Measurements from ENCODE around the gene PLXNA4.
"Not testable (repeated sequence)": the region's sequence is repeated elsewhere in the genome, so short reads cannot be mapped to it uniquely, and the experiment has no call there.

Gene PLXNA4

DNA sequence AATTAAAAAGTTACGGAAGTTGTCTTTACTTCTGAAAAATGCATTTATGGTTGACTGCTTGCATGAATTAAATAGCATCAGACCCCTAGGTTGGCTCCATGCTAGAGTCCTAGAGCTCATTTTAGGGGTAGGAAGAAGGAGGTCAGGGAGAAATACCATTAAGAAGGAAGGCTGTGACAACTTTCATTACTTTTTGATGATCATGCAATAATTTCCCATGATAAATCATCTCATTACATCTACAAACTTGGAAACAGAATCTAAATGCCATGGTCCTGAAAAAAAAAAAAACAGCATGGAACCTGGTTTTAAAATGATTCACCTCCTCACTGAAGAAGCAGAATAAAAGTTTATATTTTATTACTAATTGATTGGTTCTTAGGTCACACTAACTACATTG lies 20.3 kb upstream of the PLXNA4 start:
- peaks cover 21% of the 10 kb centered on the region for H3K27me3 ChIP-seq (ENCODE audit: low read depth, low read length)
- no peak for TF ChIP-seq EZH2phosphoT487 (IDR thresholded peaks at IDR 0.05; ENCODE audit: low read depth)
- TF ChIP-seq, protein P1, sequence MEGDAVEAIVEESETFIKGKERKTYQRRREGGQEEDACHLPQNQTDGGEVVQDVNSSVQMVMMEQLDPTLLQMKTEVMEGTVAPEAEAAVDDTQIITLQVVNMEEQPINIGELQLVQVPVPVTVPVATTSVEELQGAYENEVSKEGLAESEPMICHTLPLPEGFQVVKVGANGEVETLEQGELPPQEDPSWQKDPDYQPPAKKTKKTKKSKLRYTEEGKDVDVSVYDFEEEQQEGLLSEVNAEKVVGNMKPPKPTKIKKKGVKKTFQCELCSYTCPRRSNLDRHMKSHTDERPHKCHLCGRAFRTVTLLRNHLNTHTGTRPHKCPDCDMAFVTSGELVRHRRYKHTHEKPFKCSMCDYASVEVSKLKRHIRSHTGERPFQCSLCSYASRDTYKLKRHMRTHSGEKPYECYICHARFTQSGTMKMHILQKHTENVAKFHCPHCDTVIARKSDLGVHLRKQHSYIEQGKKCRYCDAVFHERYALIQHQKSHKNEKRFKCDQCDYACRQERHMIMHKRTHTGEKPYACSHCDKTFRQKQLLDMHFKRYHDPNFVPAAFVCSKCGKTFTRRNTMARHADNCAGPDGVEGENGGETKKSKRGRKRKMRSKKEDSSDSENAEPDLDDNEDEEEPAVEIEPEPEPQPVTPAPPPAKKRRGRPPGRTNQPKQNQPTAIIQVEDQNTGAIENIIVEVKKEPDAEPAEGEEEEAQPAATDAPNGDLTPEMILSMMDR (IDR thresholded peaks at IDR 0.05; ENCODE audit: low read depth, low read length), result no peak
- no peaks in the 10 kb centered on the region for H3K9me3 ChIP-seq (ENCODE audit: insufficient read depth, low read length)
- no peak overlapping the region for H3K27ac ChIP-seq (ENCODE audit: low read length)
- no peaks in the 10 kb centered on the region for H3K4me1 ChIP-seq (ENCODE audit: low read length)
- no peaks in the 10 kb centered on the region for H3K36me3 ChIP-seq (replicated peaks; ENCODE audit: low read depth, low read length)
- H2AFZ ChIP-seq (ENCODE audit: low read depth, low read length), result no peak overlapping the region
- H3K9ac ChIP-seq (ENCODE audit: low read length), result no peak overlapping the region
- no peak overlapping the region for H3K4me3 ChIP-seq (ENCODE audit: low read length)
- no peaks in the 10 kb centered on the region for H4K20me1 ChIP-seq (ENCODE audit: insufficient read depth, low read length)
- no peaks in the 10 kb centered on the region for H3K79me2 ChIP-seq (ENCODE audit: low read length)
- no peak overlapping the region for H3K4me2 ChIP-seq (ENCODE audit: low read length)

DNA sequence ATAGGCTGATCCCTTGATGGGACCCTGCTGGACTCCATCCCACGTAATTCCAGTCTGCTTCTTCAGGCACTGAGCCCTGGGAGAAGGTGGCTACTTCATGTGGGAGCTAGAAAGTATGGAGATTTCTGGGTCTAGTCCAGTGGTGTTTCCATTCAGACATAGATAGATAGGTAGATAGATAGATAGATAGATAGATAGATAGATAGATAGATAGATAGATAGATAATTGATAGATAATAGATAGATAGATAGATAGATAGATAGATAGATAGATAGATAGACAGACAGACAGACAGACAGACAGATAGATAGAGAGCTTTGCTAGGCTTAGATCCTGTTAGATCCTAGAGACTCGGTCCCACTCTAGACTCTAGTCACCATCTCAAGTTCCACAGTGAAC lies 18.5 kb upstream of the PLXNA4 start:
- not testable (repeated sequence) for H3K9me3 ChIP-seq (ENCODE audit: insufficient read depth, low read length); H3K27ac ChIP-seq (ENCODE audit: low read length); H3K4me3 ChIP-seq (ENCODE audit: low read length); H3K4me1 ChIP-seq (ENCODE audit: low read length); H3K79me2 ChIP-seq (ENCODE audit: low read length); H2AFZ ChIP-seq (ENCODE audit: low read depth, low read length); H3K4me2 ChIP-seq (ENCODE audit: low read length); H3K9ac ChIP-seq (ENCODE audit: low read length); H4K20me1 ChIP-seq (ENCODE audit: insufficient read depth, low read length); H3K36me3 ChIP-seq (replicated peaks; ENCODE audit: low read depth, low read length)
- H3K27me3 ChIP-seq (ENCODE audit: low read depth, low read length), result peaks cover 20% of the 10 kb centered on the region

DNA sequence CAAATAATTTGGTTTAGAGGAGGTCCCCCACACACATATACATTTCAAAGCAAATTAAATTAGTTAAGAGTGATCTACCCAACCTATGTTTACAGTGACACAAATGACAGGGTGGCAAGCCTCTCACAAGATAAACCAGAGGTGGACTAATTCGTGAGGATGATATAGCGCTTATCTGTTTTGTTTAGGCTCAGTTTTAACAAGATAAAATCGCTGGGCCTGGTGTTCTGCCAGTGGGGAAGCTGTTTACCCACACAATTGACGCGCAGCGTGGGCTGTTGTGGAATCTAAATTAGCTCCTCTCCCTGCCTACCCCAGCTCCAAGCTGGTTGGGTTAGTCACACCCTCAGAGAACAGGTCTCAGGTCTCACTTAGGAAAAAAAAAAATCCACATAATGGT lies 16.7 kb upstream of the PLXNA4 start:
- H4K20me1 ChIP-seq (ENCODE audit: insufficient read depth, low read length), result no peaks in the 10 kb centered on the region
- H3K4me2 ChIP-seq (ENCODE audit: low read length), result no peak overlapping the region
- no peaks in the 10 kb centered on the region for H3K36me3 ChIP-seq (replicated peaks; ENCODE audit: low read depth, low read length)
- H3K9ac ChIP-seq (ENCODE audit: low read length), result no peak overlapping the region
- no peaks in the 10 kb centered on the region for H3K79me2 ChIP-seq (ENCODE audit: low read length)
- H3K27me3 ChIP-seq (ENCODE audit: low read depth, low read length), result peaks cover 29% of the 10 kb centered on the region
- no peak overlapping the region for H3K27ac ChIP-seq (ENCODE audit: low read length)
- TF ChIP-seq, protein P1 (IDR thresholded peaks at IDR 0.05; ENCODE audit: low read depth, low read length), result no peak
- no peak for TF ChIP-seq EZH2phosphoT487 (IDR thresholded peaks at IDR 0.05; ENCODE audit: low read depth)
- no peaks in the 10 kb centered on the region for H3K9me3 ChIP-seq (ENCODE audit: insufficient read depth, low read length)
- H2AFZ ChIP-seq (ENCODE audit: low read depth, low read length), result no peak overlapping the region
- H3K4me1 ChIP-seq (ENCODE audit: low read length), result no peaks in the 10 kb centered on the region
- H3K4me3 ChIP-seq (ENCODE audit: low read length), result no peak overlapping the region

DNA sequence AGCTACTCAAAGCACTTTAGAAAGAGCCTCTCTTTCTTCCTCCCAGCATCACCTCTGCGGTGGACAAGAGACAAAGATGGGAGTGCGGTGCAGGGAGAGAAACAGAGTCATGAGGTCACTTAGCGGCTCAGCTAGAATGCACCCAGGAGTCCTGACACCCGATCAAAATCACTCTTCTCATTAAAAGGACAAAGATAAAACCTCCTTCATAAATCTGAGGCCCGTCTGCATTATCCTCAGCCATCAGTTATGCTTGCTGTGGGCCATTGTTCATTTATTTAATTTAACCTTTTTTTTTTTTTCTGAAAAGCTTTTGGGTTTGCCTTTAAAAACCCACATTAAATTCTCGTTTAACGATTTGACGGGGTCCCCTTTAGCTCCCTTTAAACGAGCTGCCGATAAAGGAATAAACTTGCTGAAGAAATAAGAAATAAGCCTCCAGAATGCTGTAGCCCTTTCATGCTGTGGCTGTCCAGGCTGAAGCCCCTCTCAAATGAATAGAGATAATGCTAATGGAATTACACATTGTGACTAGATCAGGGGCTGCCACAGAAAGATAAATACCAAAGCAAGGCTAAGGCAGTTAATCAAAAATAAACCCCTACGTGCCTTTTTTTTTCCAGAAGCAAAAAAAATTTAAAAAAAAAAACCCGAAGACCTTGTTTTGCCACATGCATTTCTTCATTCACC lies 16.1 kb upstream of the PLXNA4 start:
- Histone ChIP-seq H3K9me3 (ENCODE audit: insufficient read depth, low read length) (no peaks in the 10 kb centered on the region), H2AFZ (ENCODE audit: low read depth, low read length) (no peak overlapping the region), H3K4me3 (ENCODE audit: low read length) (no peak overlapping the region), H3K4me2 (ENCODE audit: low read length) (no peak overlapping the region), H3K79me2 (ENCODE audit: low read length) (no peaks in the 10 kb centered on the region), H3K4me1 (ENCODE audit: low read length) (no peaks in the 10 kb centered on the region), H3K27ac (ENCODE audit: low read length) (no peak overlapping the region), H3K9ac (ENCODE audit: low read length) (no peak overlapping the region), H4K20me1 (ENCODE audit: insufficient read depth, low read length) (no peaks in the 10 kb centered on the region), H3K36me3 (replicated peaks; ENCODE audit: low read depth, low read length) (no peaks in the 10 kb centered on the region), H3K27me3 (ENCODE audit: low read depth, low read length) (peaks cover 30% of the 10 kb centered on the region)
- TF ChIP-seq EZH2phosphoT487 (IDR thresholded peaks at IDR 0.05; ENCODE audit: low read depth), result no peak
- TF ChIP-seq, protein P1 (IDR thresholded peaks at IDR 0.05; ENCODE audit: low read depth, low read length), result no peak
